Uterus (tissue), 4 donors: Measurements from ENCODE around the gene SLC22A23. TPM values are rescaled to one million over a fixed set of nuclear protein-coding genes. Genes with fewer than 3 reads are reported as not detected.

ENCODE experiments used
- DNase-seq, 2 donors: peaks; one replicate each; pipeline ENCODE4 v3.0.0-alpha.2; 2019 to 2020
- H3K27ac ChIP-seq, 2 donors: fragments of 200-600 bp; sonication (generic); 1 replicate in 1 of 2; 2 replicates in 1 of 2; pipeline ENCODE4 v1.5.1; 2016 to 2018
- H3K27me3 ChIP-seq, 2 donors: fragments of 200-600 bp; sonication (generic); one replicate each; pipeline ENCODE4 v1.5.1; 2018 to 2019; ENCODE audit warnings: control low read depth in 1 of 2
- H3K36me3 ChIP-seq, 2 donors: fragments of 200-600 bp; sonication (generic); one replicate each; pipeline ENCODE4 v1.5.1; 2019; ENCODE audit warnings: control low read depth in 1 of 2
- H3K4me1 ChIP-seq, 2 donors: fragments of 200-600 bp; sonication (generic); one replicate each; pipeline ENCODE4 v1.5.1; 2018 to 2019; ENCODE audit warnings: control low read depth in 1 of 2
- H3K4me3 ChIP-seq, 2 donors: fragments of 200-600 bp; sonication (generic); 1 replicate in 1 of 2; 2 replicates in 1 of 2; pipeline ENCODE4 v1.5.1; 2018 to 2019; ENCODE audit warnings: mild to moderate bottlenecking in 1 of 2
- H3K9me3 ChIP-seq, 2 donors: fragments of 200-600 bp; sonication (generic); one replicate each; pipeline ENCODE4 v1.5.1; 2019; ENCODE audit warnings: control low read depth in 1 of 2
- CTCF ChIP-seq, 4 experiments: fragments of 200-600 bp in 2 of 4; fragments of 450-650 bp in 2 of 4; sonication (generic) in 2 of 4; IDR thresholded peaks; one replicate each; pipeline ENCODE4 v1.5.1; 2016 to 2019; ENCODE audit warnings: antibody characterized with exemption in 4 of 4, mild to moderate bottlenecking in 2 of 4, moderate library complexity in 1 of 4
- POLR2A ChIP-seq, 2 donors: fragments of 450-650 bp; IDR thresholded peaks; one replicate each; pipeline ENCODE4 v1.6.1; 2016; ENCODE audit warnings: antibody characterized with exemption in 2 of 2, mild to moderate bottlenecking in 1 of 2, moderate library complexity in 1 of 2
- intact Hi-C: fragments of 100-400 bp; cut with DNase I; formaldehyde crosslinking; loops from one replicate; pipeline ENCODE4 v1.15.1; 2023; ENCODE audit warnings: low total_unique reads
- total RNA-seq, 4 donors: library from RNA; depleted of rRNA in 3 of 4; stranded (reverse); fragments of >200 nt in 3 of 4; gene quantifications; one replicate each; pipeline versions ENCODE4 v1.1.0 to v1.2.4, GENCODE V29; 2014 to 2023
- donor health status: DM: yes; HTN: yes; CAD: no.

SLC22A23 gene
- total RNA-seq, 4 donors from 2014 or later = 5.4 to 27.6 (median 9.7) TPM

- no peaks in the 10 kb centered on the region for H3K9me3 ChIP-seq
- peak overlapping the region; percentile 96 to 99 for H3K27ac ChIP-seq
- H3K27me3 ChIP-seq = no peaks in the 10 kb centered on the region
- H3K4me3 ChIP-seq = peak overlapping the region; percentile 10 to 27
- intact Hi-C loops = no loop called here
- H3K36me3 ChIP-seq = no peaks in the 10 kb centered on the region
- TF ChIP-seq CTCF (IDR thresholded peaks at IDR 0.05) (no peak), POLR2A (IDR thresholded peaks at IDR 0.05) (no peak)
- DNase-seq = peak; percentile 72 to 86
- H3K4me1 ChIP-seq = peaks cover 16 to 17% of the 10 kb centered on the region in 2 donors
Observed at GRCh38 chr6:3356056-3356823, 100.6 kb downstream of the SLC22A23 start.

- H3K27ac ChIP-seq = peak overlapping the region; percentile 96 to 99
- intact Hi-C loops = no loop called here
- H3K27me3 ChIP-seq = no peaks in the 10 kb centered on the region
- H3K4me3 ChIP-seq = peak overlapping the region; percentile 17 to 27
- peaks cover 16 to 17% of the 10 kb centered on the region in 2 donors for H3K4me1 ChIP-seq
- H3K9me3 ChIP-seq = no peaks in the 10 kb centered on the region
- TF ChIP-seq POLR2A (IDR thresholded peaks at IDR 0.05) = no peak
- TF ChIP-seq CTCF (IDR thresholded peaks at IDR 0.05) = no peak
- peak; percentile 41 to 63 for DNase-seq
- H3K36me3 ChIP-seq = no peaks in the 10 kb centered on the region
Observed at GRCh38 chr6:3355358-3356055, 101.3 kb downstream of the SLC22A23 start.

GRCh38 chr6:3355011-3355357 lies 101.9 kb downstream of the SLC22A23 start:
- no peaks in the 10 kb centered on the region for H3K27me3 ChIP-seq
- no peak for TF ChIP-seq POLR2A (IDR thresholded peaks at IDR 0.05)
- TF ChIP-seq CTCF (IDR thresholded peaks at IDR 0.05) = no peak
- peak overlapping the region; percentile 96 to 99 for H3K27ac ChIP-seq
- H3K9me3 ChIP-seq = no peaks in the 10 kb centered on the region
- no peaks in the 10 kb centered on the region for H3K36me3 ChIP-seq
- H3K4me3 ChIP-seq = no peak overlapping the region
- intact Hi-C loops = no loop called here
- H3K4me1 ChIP-seq = peaks cover 16 to 17% of the 10 kb centered on the region in 2 donors
- DNase-seq = no peak

GRCh38 chr6:3353939-3354338 lies 102.9 kb downstream of the SLC22A23 start:
- H3K36me3 ChIP-seq = no peaks in the 10 kb centered on the region
- TF ChIP-seq CTCF (IDR thresholded peaks at IDR 0.05) (no peak), POLR2A (IDR thresholded peaks at IDR 0.05) (no peak)
- no peaks in the 10 kb centered on the region for H3K27me3 ChIP-seq
- no peaks in the 10 kb centered on the region for H3K9me3 ChIP-seq
- intact Hi-C loops = no loop called here
- H3K4me3 ChIP-seq = no peak overlapping the region
- H3K27ac ChIP-seq = peak overlapping the region; percentile 96 to 99
- DNase-seq = no peak
- H3K4me1 ChIP-seq = peaks cover 16 to 17% of the 10 kb centered on the region in 2 donors
